ENCODE results near the gene SLN. TPM values are rescaled to one million over a fixed set of nuclear protein-coding genes. Genes with fewer than 3 reads are reported as not detected.

Gene SLN
- total RNA-seq, 1 donor from 2014 or later, result not detected

- DNase-seq (ENCODE audit: low spot score, unreplicated experiment), result no peak
- Mint-ChIP-seq H3K36me3 (ENCODE audit: insufficient read depth) (no peaks in the 10 kb centered on the region), H3K27ac (no peak overlapping the region), H3K4me3 (ENCODE audit: low read depth) (no peak overlapping the region), H3K27me3 (no peaks in the 10 kb centered on the region), H3K9me3 (ENCODE audit: low read depth) (peaks cover 2% of the 10 kb centered on the region), H3K4me1 (ENCODE audit: low read depth) (no peaks in the 10 kb centered on the region)
- TF ChIP-seq CTCF (IDR thresholded peaks at IDR 0.05; ENCODE audit: unreplicated experiment), result no peak
These were observed 40.7 kb upstream of the SLN start for GRCh38 chr11:107752508-107752907.

- no peaks in the 10 kb centered on the region for H3K27me3 Mint-ChIP-seq
- DNase-seq (ENCODE audit: low spot score, unreplicated experiment), result no peak
- no peak overlapping the region for H3K27ac Mint-ChIP-seq
- no peaks in the 10 kb centered on the region for H3K4me1 Mint-ChIP-seq (ENCODE audit: low read depth)
- H3K36me3 Mint-ChIP-seq (ENCODE audit: insufficient read depth), result no peaks in the 10 kb centered on the region
- no peak overlapping the region for H3K4me3 Mint-ChIP-seq (ENCODE audit: low read depth)
- TF ChIP-seq CTCF (IDR thresholded peaks at IDR 0.05; ENCODE audit: unreplicated experiment), result no peak
- H3K9me3 Mint-ChIP-seq (ENCODE audit: low read depth), result no peaks in the 10 kb centered on the region
These were observed 39.2 kb upstream of the SLN start for GRCh38 chr11:107751082-107751481.

GRCh38 chr11:107750313-107750712, 38.5 kb upstream of the SLN start:
- Mint-ChIP-seq H3K9me3 (ENCODE audit: low read depth) (no peaks in the 10 kb centered on the region), H3K27ac (no peak overlapping the region), H3K36me3 (ENCODE audit: insufficient read depth) (no peaks in the 10 kb centered on the region), H3K4me1 (ENCODE audit: low read depth) (no peaks in the 10 kb centered on the region), H3K27me3 (no peaks in the 10 kb centered on the region), H3K4me3 (ENCODE audit: low read depth) (no peak overlapping the region)
- no peak for TF ChIP-seq CTCF (IDR thresholded peaks at IDR 0.05; ENCODE audit: unreplicated experiment)
- no peak for DNase-seq (ENCODE audit: low spot score, unreplicated experiment)

- Mint-ChIP-seq H3K9me3 (ENCODE audit: low read depth) (no peaks in the 10 kb centered on the region), H3K27ac (no peak overlapping the region), H3K27me3 (no peaks in the 10 kb centered on the region), H3K36me3 (ENCODE audit: insufficient read depth) (no peaks in the 10 kb centered on the region), H3K4me1 (ENCODE audit: low read depth) (no peaks in the 10 kb centered on the region), H3K4me3 (ENCODE audit: low read depth) (no peak overlapping the region)
- no peak for DNase-seq (ENCODE audit: low spot score, unreplicated experiment)
- TF ChIP-seq CTCF (IDR thresholded peaks at IDR 0.05; ENCODE audit: unreplicated experiment), result no peak
These were observed 35.8 kb upstream of the SLN start for GRCh38 chr11:107747622-107748021.

GRCh38 chr11:107744736-107745135, 32.9 kb upstream of the SLN start:
- H3K4me1 Mint-ChIP-seq (ENCODE audit: low read depth), result no peaks in the 10 kb centered on the region
- H3K27me3 Mint-ChIP-seq, result no peaks in the 10 kb centered on the region
- peaks cover 7% of the 10 kb centered on the region for H3K9me3 Mint-ChIP-seq (ENCODE audit: low read depth)
- no peaks in the 10 kb centered on the region for H3K36me3 Mint-ChIP-seq (ENCODE audit: insufficient read depth)
- no peak for DNase-seq (ENCODE audit: low spot score, unreplicated experiment)
- TF ChIP-seq CTCF (IDR thresholded peaks at IDR 0.05; ENCODE audit: unreplicated experiment), result no peak
- no peak overlapping the region for H3K27ac Mint-ChIP-seq
- H3K4me3 Mint-ChIP-seq (ENCODE audit: low read depth), result no peak overlapping the region

Measured in progenitor cell of endocrine pancreas (in vitro differentiated cells).